ENCODE measurements around the gene CHP2. TPM values are rescaled to one million over a fixed set of nuclear protein-coding genes. Genes with fewer than 3 reads are reported as not detected.

The CHP2 gene
- polyA plus RNA-seq, 1 of the 3 experiments (the other 2 are of a cell fraction), result not detected

- H3K9me3 ChIP-seq, result no peaks in the 10 kb centered on the region
- H3K36me3 ChIP-seq (replicated peaks in 1 of 2; ENCODE audit: control insufficient read depth in 1 of 2, insufficient read depth in 2 of 2, low read length in 1 of 2), result no peaks in the 10 kb centered on the region
- no peaks in the 10 kb centered on the region for H4K20me1 ChIP-seq (ENCODE audit: insufficient read depth)
- no peaks in the 10 kb centered on the region for H3K4me1 ChIP-seq (ENCODE audit: control insufficient read depth in 1 of 2, insufficient read depth in 2 of 2, low read depth in 1 of 2, low read length in 1 of 2)
- H3K4me3 ChIP-seq (ENCODE audit: low read depth in 2 of 2, low read length in 1 of 2), result no peak within 1 kb of the TSS
- DNase-seq, result no peak
- H3K27me3 ChIP-seq (ENCODE audit: insufficient read depth), result peaks cover 9% of the 10 kb centered on the region; the same call in 1 of the 2 replicates
- ChIA-PET POLR2A (no interaction called here), CTCF (interaction anchor here (2.8 kb wide), 1 partner anchor 14 kb away, joined by 15 read pairs; no protein-coding TSS in a partner anchor)
- no peaks in the 10 kb centered on the region for H3K79me2 ChIP-seq (ENCODE audit: insufficient read depth)
- H3F3A ChIP-seq (replicated peaks; ENCODE audit: insufficient read depth), result no peaks in the 10 kb centered on the region
- WGBS (ENCODE audit: low lambda C conversion rate), result 42% methylated on average over 23 of the region's 37 CpGs
- H3K9me2 ChIP-seq, result no peaks in the 10 kb centered on the region
- no peak within 1 kb of the TSS for H3K27ac ChIP-seq (ENCODE audit: low read depth in 2 of 2, low read length in 1 of 2)
- no peak within 1 kb of the TSS for H3K4me2 ChIP-seq
- TF ChIP-seq MEF2A (IDR thresholded peaks at IDR 0.05; ENCODE audit: borderline replicate concordance, low read depth) (no peak), RCOR1 (IDR thresholded peaks at IDR 0.05; ENCODE audit: low read length) (no peak), TAF1 (IDR thresholded peaks at IDR 0.05; ENCODE audit: borderline replicate concordance, low read depth, low read length) (no peak), NRF1 (IDR thresholded peaks at IDR 0.05; ENCODE audit: low read depth, low read length) (no peak), EZH2phosphoT487 (IDR thresholded peaks at IDR 0.05; ENCODE audit: borderline replicate concordance, low read depth) (no peak), RFX5 (IDR thresholded peaks at IDR 0.05; ENCODE audit: low read length) (no peak), REST (IDR thresholded peaks at IDR 0.05; ENCODE audit: low read depth, low read length) (no peak), RXRA (IDR thresholded peaks at IDR 0.05; ENCODE audit: borderline replicate concordance, low read depth) (no peak), FOSL2 (IDR thresholded peaks at IDR 0.05; ENCODE audit: borderline replicate concordance, low read depth) (no peak), TCF12 (IDR thresholded peaks at IDR 0.05) (no peak)
- no peak within 1 kb of the TSS for H2AFZ ChIP-seq (ENCODE audit: low read depth)
- H3K9ac ChIP-seq, result no peak within 1 kb of the TSS
These were observed 41.9 kb upstream of the CHP2 start, which contains the start of gene ERN2 for GRCh38 chr16:23712976-23713375. Gene ERN2, minus strand, starts transcription at chr16:23713222. Its CDS starts 35 bp downstream, at chr16:23713187.

- ChIA-PET POLR2A (no interaction called here), CTCF (no interaction called here)
- WGBS (ENCODE audit: low lambda C conversion rate), result 55% methylated on average over 5 of the region's 5 CpGs
- no peak overlapping the region for H3K4me3 ChIP-seq (ENCODE audit: low read depth in 2 of 2, low read length in 1 of 2)
- no peaks in the 10 kb centered on the region for H3K79me2 ChIP-seq (ENCODE audit: insufficient read depth)
- TF ChIP-seq EZH2phosphoT487 (IDR thresholded peaks at IDR 0.05; ENCODE audit: borderline replicate concordance, low read depth), result no peak
- no peak for TF ChIP-seq CTCF (IDR thresholded peaks at IDR 0.05)
- TF ChIP-seq RAD21 (IDR thresholded peaks at IDR 0.05; ENCODE audit: low read length), result no peak
- TF ChIP-seq SMC3 (IDR thresholded peaks at IDR 0.05; ENCODE audit: low read depth, low read length), result no peak
- no peak for TF ChIP-seq TCF12 (IDR thresholded peaks at IDR 0.05)
- TF ChIP-seq PBX3 (IDR thresholded peaks at IDR 0.05), result no peak
- no peak for TF ChIP-seq TAF1 (IDR thresholded peaks at IDR 0.05; ENCODE audit: borderline replicate concordance, low read depth, low read length)
- TF ChIP-seq CHD2 (IDR thresholded peaks at IDR 0.05; ENCODE audit: low read length, partially characterized antibody), result no peak
- no peak for TF ChIP-seq REST (IDR thresholded peaks at IDR 0.05; ENCODE audit: low read depth, low read length)
- H3K36me3 ChIP-seq (replicated peaks in 1 of 2; ENCODE audit: control insufficient read depth in 1 of 2, insufficient read depth in 2 of 2, low read length in 1 of 2), result no peaks in the 10 kb centered on the region
- no peak for DNase-seq
- no peaks in the 10 kb centered on the region for H3F3A ChIP-seq (replicated peaks; ENCODE audit: insufficient read depth)
- no peaks in the 10 kb centered on the region for H4K20me1 ChIP-seq (ENCODE audit: insufficient read depth)
- no peaks in the 10 kb centered on the region for H3K9me2 ChIP-seq
- no peaks in the 10 kb centered on the region for H3K4me1 ChIP-seq (ENCODE audit: control insufficient read depth in 1 of 2, insufficient read depth in 2 of 2, low read depth in 1 of 2, low read length in 1 of 2)
- no peak overlapping the region for H2AFZ ChIP-seq (ENCODE audit: low read depth)
- H3K27ac ChIP-seq (ENCODE audit: low read depth in 2 of 2, low read length in 1 of 2), result no peak overlapping the region
- peaks cover 9% of the 10 kb centered on the region; the same call in 1 of the 2 replicates for H3K27me3 ChIP-seq (ENCODE audit: insufficient read depth)
- no peaks in the 10 kb centered on the region for H3K9me3 ChIP-seq
- no peak overlapping the region for H3K9ac ChIP-seq
- H3K4me2 ChIP-seq, result no peak overlapping the region
These were observed 38.3 kb upstream of the CHP2 start for GRCh38 chr16:23716484-23716883.
